Uterus (tissue), 2 donors: ENCODE measurements around the gene TGFBR1.

Source experiments
- POLR2A ChIP-seq, 2 donors: fragments of 450-650 bp; IDR thresholded peaks; one replicate each; pipeline ENCODE4 v1.6.1; 2016; ENCODE audit warnings: antibody characterized with exemption in 2 of 2, mild to moderate bottlenecking in 1 of 2, moderate library complexity in 1 of 2
- TF ChIP-seq, protein P1 (sequence below), 4 experiments: fragments of 200-600 bp in 2 of 4; fragments of 450-650 bp in 2 of 4; sonication (generic) in 2 of 4; IDR thresholded peaks; one replicate each; pipeline ENCODE4 v1.5.1; 2016 to 2019; ENCODE audit warnings: antibody characterized with exemption in 4 of 4, mild to moderate bottlenecking in 2 of 4, moderate library complexity in 1 of 4

DNA sequence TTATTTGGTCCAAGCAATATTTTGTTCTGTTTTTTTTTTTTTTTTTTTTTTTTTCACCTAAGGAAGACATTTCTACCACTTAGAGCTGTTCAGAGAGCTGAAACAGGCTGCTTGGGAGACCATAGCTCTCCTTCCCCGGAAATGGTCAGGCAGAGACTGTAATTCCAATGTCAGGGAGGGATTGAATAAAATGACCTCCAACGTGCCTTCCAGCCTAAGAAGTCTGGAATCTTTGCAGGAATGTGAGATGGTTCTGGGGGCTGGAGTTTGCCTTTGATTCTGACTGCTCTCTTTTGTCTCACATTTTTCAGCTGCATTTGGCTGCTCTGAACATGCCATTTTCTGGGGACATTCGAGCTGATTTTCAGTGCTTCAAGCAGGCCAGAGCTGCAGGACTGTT lies 38.3 kb upstream of the TGFBR1 start:
- TF ChIP-seq, protein P1, sequence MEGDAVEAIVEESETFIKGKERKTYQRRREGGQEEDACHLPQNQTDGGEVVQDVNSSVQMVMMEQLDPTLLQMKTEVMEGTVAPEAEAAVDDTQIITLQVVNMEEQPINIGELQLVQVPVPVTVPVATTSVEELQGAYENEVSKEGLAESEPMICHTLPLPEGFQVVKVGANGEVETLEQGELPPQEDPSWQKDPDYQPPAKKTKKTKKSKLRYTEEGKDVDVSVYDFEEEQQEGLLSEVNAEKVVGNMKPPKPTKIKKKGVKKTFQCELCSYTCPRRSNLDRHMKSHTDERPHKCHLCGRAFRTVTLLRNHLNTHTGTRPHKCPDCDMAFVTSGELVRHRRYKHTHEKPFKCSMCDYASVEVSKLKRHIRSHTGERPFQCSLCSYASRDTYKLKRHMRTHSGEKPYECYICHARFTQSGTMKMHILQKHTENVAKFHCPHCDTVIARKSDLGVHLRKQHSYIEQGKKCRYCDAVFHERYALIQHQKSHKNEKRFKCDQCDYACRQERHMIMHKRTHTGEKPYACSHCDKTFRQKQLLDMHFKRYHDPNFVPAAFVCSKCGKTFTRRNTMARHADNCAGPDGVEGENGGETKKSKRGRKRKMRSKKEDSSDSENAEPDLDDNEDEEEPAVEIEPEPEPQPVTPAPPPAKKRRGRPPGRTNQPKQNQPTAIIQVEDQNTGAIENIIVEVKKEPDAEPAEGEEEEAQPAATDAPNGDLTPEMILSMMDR (IDR thresholded peaks at IDR 0.05), result no peak
- TF ChIP-seq POLR2A (IDR thresholded peaks at IDR 0.05), result no peak
